GM12865 (cell line): ENCODE results near the gene PXK.
A peak's percentile ranks its signal among the peaks of the same experiment; 100 is the strongest.

Source experiments
- DNase-seq: peaks from one replicate; pipeline ENCODE4 v3.0.0; 2010; ENCODE audit warnings: low read depth
- H3K4me3 ChIP-seq: 2 replicates; pipeline ENCODE4 v1.5.1; 2011; ENCODE audit warnings: mild to moderate bottlenecking, low read depth, low read length, control low read depth
- TF ChIP-seq, protein P1 (sequence below): IDR thresholded peaks from 2 replicates; pipeline ENCODE4 v1.5.1; 2011; ENCODE audit warnings: low read length, control low read depth, low read depth, inconsistent platforms; ENCODE audit not compliant: insufficient read depth; ENCODE audit errors: missing control alignments

Gene PXK

GRCh38 chr3:58349792-58350626, 17.3 kb downstream of the PXK start:
- TF ChIP-seq, protein P1, sequence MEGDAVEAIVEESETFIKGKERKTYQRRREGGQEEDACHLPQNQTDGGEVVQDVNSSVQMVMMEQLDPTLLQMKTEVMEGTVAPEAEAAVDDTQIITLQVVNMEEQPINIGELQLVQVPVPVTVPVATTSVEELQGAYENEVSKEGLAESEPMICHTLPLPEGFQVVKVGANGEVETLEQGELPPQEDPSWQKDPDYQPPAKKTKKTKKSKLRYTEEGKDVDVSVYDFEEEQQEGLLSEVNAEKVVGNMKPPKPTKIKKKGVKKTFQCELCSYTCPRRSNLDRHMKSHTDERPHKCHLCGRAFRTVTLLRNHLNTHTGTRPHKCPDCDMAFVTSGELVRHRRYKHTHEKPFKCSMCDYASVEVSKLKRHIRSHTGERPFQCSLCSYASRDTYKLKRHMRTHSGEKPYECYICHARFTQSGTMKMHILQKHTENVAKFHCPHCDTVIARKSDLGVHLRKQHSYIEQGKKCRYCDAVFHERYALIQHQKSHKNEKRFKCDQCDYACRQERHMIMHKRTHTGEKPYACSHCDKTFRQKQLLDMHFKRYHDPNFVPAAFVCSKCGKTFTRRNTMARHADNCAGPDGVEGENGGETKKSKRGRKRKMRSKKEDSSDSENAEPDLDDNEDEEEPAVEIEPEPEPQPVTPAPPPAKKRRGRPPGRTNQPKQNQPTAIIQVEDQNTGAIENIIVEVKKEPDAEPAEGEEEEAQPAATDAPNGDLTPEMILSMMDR = no peak
- H3K4me3 ChIP-seq = no peak overlapping the region
- DNase-seq = peak; percentile 93

- peak; percentile 31 for DNase-seq
- H3K4me3 ChIP-seq = no peak overlapping the region
- TF ChIP-seq, protein P1 = no peak
Measured at GRCh38 chr3:58350627-58351013, 17.9 kb downstream of the PXK start.

GRCh38 chr3:58351920-58352319, 19.2 kb downstream of the PXK start:
- H3K4me3 ChIP-seq = no peak overlapping the region
- peak; percentile 26 for DNase-seq
- TF ChIP-seq, protein P1 = no peak

GRCh38 chr3:58352626-58353025, 19.9 kb downstream of the PXK start:
- H3K4me3 ChIP-seq = no peak overlapping the region
- TF ChIP-seq, protein P1 = no peak
- no peak for DNase-seq

DNA sequence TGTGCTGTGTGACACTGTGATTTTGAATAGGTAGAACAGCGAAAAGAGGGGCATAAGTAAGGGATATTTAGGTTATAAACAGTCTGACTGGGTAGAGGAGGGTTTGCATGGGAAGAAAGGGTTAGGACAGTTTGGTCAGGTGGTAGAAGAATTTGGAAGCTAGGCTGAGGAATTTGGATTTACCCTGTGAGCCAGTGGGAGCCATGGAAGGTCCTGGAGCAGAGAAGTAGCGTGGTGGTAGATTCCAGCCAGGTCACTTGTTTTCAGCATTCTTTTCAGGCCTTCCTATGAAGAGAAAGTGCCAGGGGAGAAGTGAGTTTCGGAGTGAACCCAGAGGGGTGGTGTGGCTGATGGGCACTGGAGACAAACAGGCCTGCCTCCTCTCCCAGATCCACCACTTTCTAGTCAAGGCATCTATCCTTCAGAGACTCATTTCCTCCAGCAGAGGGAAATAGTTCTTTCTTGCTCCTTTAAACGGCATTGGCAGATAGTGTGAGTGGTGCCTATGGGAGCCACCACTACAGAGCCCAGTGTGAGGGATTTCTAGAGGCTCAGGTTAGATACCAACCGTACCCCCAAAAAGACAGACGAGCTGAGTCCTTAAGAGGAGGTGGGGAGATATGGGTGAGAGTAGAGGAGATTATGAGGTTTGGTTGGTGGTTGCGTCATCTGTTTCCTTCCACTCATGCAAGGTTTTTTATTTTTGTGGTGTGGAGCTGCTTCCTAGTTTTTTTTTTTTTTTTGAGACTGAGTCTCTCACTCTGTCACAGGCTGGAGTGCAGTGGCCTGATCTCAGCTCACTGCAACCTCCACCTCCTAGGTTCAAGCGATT, 21.2 kb downstream of the PXK start:
- no peak overlapping the region for H3K4me3 ChIP-seq
- TF ChIP-seq, protein P1 = no peak
- peak; percentile 15 for DNase-seq

DNA sequence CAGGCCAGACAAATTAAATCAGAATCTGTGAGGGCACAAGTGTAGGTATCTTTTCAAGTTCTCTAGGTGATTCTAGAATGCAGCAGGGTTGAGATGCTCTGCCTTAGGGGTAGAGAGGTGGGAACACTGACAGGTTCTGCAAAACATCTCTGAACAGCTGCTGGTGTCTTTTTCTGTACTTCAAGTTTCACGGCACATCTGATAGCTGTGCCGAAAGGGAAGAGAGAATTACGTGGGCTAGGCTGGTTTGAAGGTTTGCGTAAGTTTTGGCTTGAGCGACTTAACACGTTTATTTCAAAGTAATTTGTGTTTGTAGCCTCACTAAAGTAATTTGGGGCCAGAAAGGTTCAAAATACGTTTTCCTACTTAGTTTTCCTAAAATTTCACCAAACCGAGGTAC, 22.5 kb downstream of the PXK start:
- TF ChIP-seq, protein P1 = no peak
- DNase-seq = peak; percentile 56
- H3K4me3 ChIP-seq = no peak overlapping the region
